ENCODE data around the gene FAM83F. TPM values are rescaled to one million over a fixed set of nuclear protein-coding genes. Genes with fewer than 3 reads are reported as not detected.

FAM83F gene
- total RNA-seq, 1 donor from 2014 or later = 1.1 TPM

- H3K9me3 Mint-ChIP-seq (ENCODE audit: unreplicated experiment) = peaks cover 1% of the 10 kb centered on the region
- no peak overlapping the region for H3K27ac Mint-ChIP-seq (ENCODE audit: unreplicated experiment)
- no peaks in the 10 kb centered on the region for H3K36me3 Mint-ChIP-seq (ENCODE audit: unreplicated experiment)
- H3K4me1 Mint-ChIP-seq (ENCODE audit: low read depth, unreplicated experiment) = peaks cover 6% of the 10 kb centered on the region
- TF ChIP-seq CTCF (IDR thresholded peaks at IDR 0.05; ENCODE audit: partially characterized antibody, unreplicated experiment) = no peak
- no peaks in the 10 kb centered on the region for H3K27me3 Mint-ChIP-seq (ENCODE audit: unreplicated experiment)
- no peak overlapping the region for H3K4me3 Mint-ChIP-seq (ENCODE audit: unreplicated experiment)
- no peak for DNase-seq
Observed at GRCh38 chr22:40030758-40031095, 36.0 kb downstream of the FAM83F start.

GRCh38 chr22:40031766-40032470 is 37.2 kb downstream of the FAM83F start:
- no peak for TF ChIP-seq CTCF (IDR thresholded peaks at IDR 0.05; ENCODE audit: partially characterized antibody, unreplicated experiment)
- H3K27ac Mint-ChIP-seq (ENCODE audit: unreplicated experiment) = no peak overlapping the region
- no peak overlapping the region for H3K4me3 Mint-ChIP-seq (ENCODE audit: unreplicated experiment)
- H3K36me3 Mint-ChIP-seq (ENCODE audit: unreplicated experiment) = no peaks in the 10 kb centered on the region
- no peak for DNase-seq
- peaks cover 1% of the 10 kb centered on the region for H3K9me3 Mint-ChIP-seq (ENCODE audit: unreplicated experiment)
- no peaks in the 10 kb centered on the region for H3K27me3 Mint-ChIP-seq (ENCODE audit: unreplicated experiment)
- peaks cover 4% of the 10 kb centered on the region for H3K4me1 Mint-ChIP-seq (ENCODE audit: low read depth, unreplicated experiment)

GRCh38 chr22:40033586-40034380 is 39.0 kb downstream of the FAM83F start:
- Mint-ChIP-seq H3K4me3 (ENCODE audit: unreplicated experiment) (no peak overlapping the region), H3K27ac (ENCODE audit: unreplicated experiment) (no peak overlapping the region), H3K36me3 (ENCODE audit: unreplicated experiment) (no peaks in the 10 kb centered on the region), H3K9me3 (ENCODE audit: unreplicated experiment) (peaks cover under 1% of the 10 kb centered on the region), H3K4me1 (ENCODE audit: low read depth, unreplicated experiment) (peaks cover 1% of the 10 kb centered on the region), H3K27me3 (ENCODE audit: unreplicated experiment) (peaks cover 4% of the 10 kb centered on the region)
- DNase-seq = no peak
- no peak for TF ChIP-seq CTCF (IDR thresholded peaks at IDR 0.05; ENCODE audit: partially characterized antibody, unreplicated experiment)

- Mint-ChIP-seq H3K9me3 (ENCODE audit: unreplicated experiment) (no peaks in the 10 kb centered on the region), H3K36me3 (ENCODE audit: unreplicated experiment) (no peaks in the 10 kb centered on the region), H3K4me3 (ENCODE audit: unreplicated experiment) (no peak overlapping the region), H3K27me3 (ENCODE audit: unreplicated experiment) (peaks cover 9% of the 10 kb centered on the region), H3K4me1 (ENCODE audit: low read depth, unreplicated experiment) (peaks cover 1% of the 10 kb centered on the region), H3K27ac (ENCODE audit: unreplicated experiment) (no peak overlapping the region)
- TF ChIP-seq CTCF (IDR thresholded peaks at IDR 0.05; ENCODE audit: partially characterized antibody, unreplicated experiment) = no peak
- no peak for DNase-seq
Observed at GRCh38 chr22:40035351-40035750, 40.6 kb downstream of the FAM83F start.

- Mint-ChIP-seq H3K4me3 (ENCODE audit: unreplicated experiment) (no peak overlapping the region), H3K9me3 (ENCODE audit: unreplicated experiment) (no peaks in the 10 kb centered on the region), H3K27me3 (ENCODE audit: unreplicated experiment) (peaks cover 9% of the 10 kb centered on the region), H3K36me3 (ENCODE audit: unreplicated experiment) (no peaks in the 10 kb centered on the region), H3K4me1 (ENCODE audit: low read depth, unreplicated experiment) (peaks cover 1% of the 10 kb centered on the region), H3K27ac (ENCODE audit: unreplicated experiment) (no peak overlapping the region)
- no peak for DNase-seq
- TF ChIP-seq CTCF (IDR thresholded peaks at IDR 0.05; ENCODE audit: partially characterized antibody, unreplicated experiment) = no peak
Observed at GRCh38 chr22:40036126-40036525, 41.4 kb downstream of the FAM83F start.
